ENCODE data around the gene IFRD2.
"Not testable (repeated sequence)": the region's sequence is repeated elsewhere in the genome, so short reads cannot be mapped to it uniquely, and the experiment has no call there.

The IFRD2 gene

DNA sequence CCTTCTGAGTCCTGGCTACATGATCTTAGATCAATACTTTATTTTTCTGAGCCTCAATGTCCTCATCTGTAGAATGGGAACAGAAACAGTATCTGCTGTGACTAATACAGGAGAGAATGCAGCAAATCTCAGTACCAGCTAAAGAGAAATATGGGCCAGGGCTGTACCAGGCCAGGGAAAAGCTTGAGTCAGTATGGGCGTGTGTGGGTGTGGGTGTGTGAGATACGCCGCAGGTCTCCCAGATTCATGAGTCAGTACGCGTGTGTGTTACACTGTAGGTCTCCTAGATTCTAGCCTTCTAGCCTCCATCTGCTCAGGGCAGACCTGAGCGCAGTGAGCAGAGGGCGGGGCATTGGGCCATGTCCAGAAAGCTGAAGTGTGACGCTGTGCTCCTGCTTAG, 41.0 kb downstream of the IFRD2 start:
- no peak for DNase-seq (ENCODE audit: low spot score)

DNA sequence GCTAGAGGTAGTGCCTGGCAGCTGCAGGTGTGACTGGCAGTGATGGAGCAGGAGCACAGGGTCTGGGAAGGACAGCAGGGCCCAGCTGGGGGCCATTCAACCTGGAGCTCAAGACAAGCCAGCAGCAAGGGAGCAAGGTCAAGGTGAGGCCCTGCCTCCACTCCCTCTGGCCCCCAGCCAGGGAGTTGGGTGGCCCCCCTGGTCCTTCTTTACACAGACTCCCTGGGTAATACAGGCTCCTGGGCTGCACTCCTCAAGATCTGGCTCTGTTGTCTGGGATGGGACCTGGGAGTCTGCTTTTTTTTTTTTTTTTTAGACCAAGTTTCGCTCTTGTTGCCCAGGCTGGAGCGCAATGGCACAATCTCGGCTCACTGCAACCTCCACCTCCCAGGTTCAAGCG, 41.7 kb downstream of the IFRD2 start:
- DNase-seq (ENCODE audit: low spot score), result no peak

- no peak for DNase-seq (ENCODE audit: low spot score)
Measured at GRCh38 chr3:50249457-50249856, 42.8 kb downstream of the IFRD2 start.

GRCh38 chr3:50248387-50248786, 43.8 kb downstream of the IFRD2 start:
- DNase-seq (ENCODE audit: low spot score), result no peak

DNA sequence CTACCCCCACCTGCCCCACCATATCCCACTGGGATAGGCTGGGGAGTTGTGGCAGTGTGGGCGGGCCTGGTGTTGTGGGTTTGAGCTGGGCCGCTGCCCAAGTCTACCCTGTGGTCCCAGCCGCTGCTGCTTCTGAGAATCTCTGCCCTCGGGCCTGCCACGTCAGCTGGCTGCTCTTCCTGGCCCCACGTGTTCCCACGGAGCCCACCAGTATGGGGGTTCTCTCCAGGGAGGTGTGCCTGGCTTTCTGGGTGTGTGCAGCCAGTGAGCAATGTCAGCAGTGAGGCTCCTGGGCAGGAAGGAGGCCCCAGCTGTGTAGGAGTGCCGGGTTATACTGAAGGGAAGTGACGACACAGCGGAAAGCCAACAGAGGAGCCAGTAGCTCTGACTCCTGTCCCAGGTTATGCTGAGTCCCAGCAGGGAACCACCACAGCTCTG, 45.7 kb downstream of the IFRD2 start:
- DNase-seq (ENCODE audit: low spot score), result peak; percentile 74

DNA sequence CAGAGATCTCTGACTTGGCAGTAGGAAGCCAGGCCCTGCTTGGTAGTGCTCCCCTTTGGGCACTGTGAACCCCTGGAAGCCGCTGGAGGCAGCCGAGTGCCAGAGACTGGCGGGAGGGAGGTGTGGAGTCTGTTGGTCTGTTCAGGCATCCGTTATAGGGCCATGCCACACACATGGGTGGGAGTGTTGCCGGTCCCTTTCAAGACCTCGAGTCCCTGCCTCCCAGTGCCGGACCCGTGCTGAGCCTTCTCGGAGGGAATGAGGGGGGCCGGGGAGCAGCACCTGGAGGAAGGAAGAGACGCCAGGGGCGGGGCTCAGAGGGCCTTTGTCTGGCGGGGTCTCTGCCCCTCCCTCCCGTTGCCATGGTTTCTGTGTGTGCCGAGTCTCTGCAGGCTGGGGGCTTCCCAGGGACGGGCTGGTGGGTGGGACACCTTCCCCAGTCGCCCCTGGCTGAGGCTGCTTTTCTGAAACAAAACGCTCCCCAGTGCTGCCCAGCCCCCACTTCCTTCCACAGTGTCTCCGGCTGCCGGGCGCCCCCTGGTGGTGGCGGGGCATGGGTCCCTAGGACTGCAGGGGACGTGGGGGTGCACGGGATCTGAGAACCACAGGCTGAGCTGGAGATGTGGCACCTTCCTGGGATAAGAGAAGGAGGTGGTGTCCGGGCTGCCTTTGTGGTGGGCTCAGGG, 46.3 kb downstream of the IFRD2 start:
- DNase-seq (ENCODE audit: low spot score), result peak; percentile 77

DNA sequence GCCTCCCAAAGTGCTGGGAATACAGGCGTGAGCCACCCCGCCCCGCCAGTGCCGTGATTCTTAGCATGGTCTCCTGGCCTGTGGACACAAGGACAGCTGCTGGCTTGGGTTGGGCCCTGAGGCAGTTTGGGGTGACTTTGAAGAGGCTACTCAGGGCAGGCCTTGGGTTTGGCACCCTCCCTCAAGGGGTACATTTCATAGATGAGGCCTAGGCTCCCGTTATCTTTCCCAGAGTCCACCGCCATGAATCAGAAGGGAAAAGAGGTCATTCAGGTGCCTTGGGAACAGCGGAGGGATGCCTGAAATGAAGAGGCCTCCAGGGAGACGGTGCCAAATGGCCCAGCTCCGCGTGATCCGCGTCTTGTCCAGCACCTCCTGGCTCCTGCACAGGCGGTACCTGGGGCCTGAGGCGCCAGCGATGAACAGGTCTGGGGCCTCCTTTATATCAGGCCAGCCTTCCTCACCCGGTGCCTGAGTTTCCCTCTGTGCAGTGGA, 46.9 kb downstream of the IFRD2 start:
- DNase-seq (ENCODE audit: low spot score), result no peak

GRCh38 chr3:50244813-50245212, 47.4 kb downstream of the IFRD2 start:
- DNase-seq (ENCODE audit: low spot score), result not testable (repeated sequence)

DNA sequence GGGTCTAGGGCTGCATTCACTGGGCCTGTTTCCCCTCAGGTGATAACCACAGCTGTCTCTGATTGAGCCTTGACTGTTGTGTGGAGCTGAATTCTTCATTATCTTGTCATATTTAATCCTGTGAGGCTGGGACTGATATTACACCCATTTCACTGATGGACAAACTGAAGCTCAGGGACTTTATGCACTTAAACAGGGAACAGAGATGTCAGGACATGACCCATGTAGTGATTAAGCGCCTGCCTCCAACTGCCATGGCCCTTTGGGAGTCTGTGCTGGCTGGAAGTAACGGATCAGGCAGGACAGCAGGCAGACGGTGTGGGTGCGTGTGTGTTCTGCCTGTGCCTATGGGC, 48.7 kb downstream of the IFRD2 start:
- no peak for DNase-seq (ENCODE audit: low spot score)

GRCh38 chr3:50242851-50243542, 49.2 kb downstream of the IFRD2 start:
- DNase-seq (ENCODE audit: low spot score), result no peak

- no peak for DNase-seq (ENCODE audit: low spot score)
Measured at GRCh38 chr3:50242381-50242770, 49.9 kb downstream of the IFRD2 start.

GRCh38 chr3:50241713-50242380, 50.4 kb downstream of the IFRD2 start:
- DNase-seq (ENCODE audit: low spot score), result no peak

DNA sequence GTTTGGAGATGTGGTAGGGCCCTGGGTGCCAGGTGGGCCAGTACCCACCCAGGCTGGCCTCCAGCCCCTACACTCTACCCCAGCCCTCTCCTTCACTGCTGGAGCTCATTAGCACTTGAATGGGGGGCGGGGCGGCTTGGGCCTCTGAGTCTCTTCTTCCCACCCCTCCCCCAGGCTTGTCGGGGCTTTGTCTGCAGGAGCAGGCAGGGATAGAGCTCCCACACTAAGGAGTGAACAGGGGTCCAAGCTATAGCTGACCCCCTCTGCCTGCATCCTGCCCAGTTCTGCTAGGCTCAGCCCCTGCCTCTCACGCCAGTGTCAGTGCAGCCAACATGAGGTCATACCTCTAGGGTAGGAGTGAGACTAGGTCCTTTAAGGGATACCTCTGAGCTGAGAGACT, 51.1 kb downstream of the IFRD2 start:
- DNase-seq (ENCODE audit: low spot score), result no peak

DNA sequence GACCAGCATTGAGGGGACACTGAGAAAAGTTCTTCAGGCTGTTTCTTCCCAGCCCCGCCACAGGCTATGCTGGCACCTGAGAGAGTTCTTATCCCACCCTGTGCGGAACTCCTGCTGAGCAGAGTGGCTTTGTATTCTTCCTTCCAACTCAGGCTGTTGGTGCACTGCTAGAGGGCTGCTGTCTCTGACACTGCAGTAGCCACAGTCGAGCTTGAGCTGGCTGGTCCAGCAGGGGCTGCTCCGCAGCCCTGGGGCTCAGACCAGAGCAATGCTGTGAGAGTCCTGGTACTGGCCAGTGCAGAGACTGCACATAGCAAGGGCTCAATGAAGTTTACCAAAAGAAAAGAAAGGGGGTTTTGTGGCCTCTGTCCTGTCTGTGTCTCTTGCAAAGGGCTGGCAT, 52.6 kb downstream of the IFRD2 start:
- DNase-seq (ENCODE audit: low spot score), result no peak

- DNase-seq (ENCODE audit: low spot score), result no peak
Measured at GRCh38 chr3:50238549-50239026, 53.6 kb downstream of the IFRD2 start.

DNA sequence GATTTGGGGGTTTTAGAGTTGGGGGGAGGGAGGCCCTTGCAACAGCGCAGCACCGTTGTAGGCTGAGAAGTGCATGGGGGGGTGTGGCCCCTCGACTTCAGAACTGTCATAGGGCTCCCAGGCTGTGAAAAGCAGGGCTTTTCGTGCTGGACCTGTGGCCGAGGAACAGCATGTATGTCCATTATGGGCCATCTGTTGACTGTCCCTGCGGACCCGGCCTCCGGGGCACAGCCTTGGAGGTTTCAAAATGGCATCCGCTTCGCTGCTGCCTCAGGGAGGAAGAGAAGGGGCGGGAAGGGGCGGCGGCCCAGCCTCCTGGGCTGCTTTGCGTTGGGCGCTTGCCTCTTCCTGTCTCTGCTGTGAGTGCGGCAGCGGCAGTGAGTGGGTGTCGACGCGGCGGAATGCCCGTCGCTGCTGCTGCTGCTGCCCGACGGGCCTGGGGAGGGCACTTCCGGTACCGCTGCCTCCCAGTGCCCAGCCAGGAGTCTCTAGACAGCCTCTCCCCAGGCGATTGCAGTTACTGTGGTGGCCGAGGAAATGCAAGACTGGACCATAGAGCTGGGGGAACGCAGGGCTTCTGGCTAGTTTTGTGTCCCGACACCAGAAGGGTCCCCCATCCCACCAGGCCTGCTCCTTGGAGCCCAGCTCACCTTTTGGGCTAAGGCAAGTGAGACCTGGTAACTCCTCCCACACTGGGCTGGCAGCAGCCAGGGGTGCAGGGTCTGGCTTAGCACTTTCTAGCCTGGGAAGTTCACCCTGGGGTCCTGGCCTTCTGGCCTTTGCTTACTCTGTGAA, 54.3 kb downstream of the IFRD2 start:
- peak; percentile 94 for DNase-seq (ENCODE audit: low spot score)
